Kidney (tissue), 14 donors: ENCODE measurements around the gene GAR1. TPM values are rescaled to one million over a fixed set of nuclear protein-coding genes. Genes with fewer than 3 reads are reported as not detected.

Source experiments
- DNase-seq, 5 donors: peaks; one replicate each; pipeline ENCODE4 v3.0.0-alpha.2; 2013 to 2020
- FAIRE-seq: peaks from 2 replicates; lab custom pipeline; 2012; peaks lifted over from hg19 to GRCh38; lab: Jason Lieb, UNC
- H3K27ac ChIP-seq, 2 donors: one replicate each; pipeline ENCODE4 v1.7.0; 2013; ENCODE audit warnings: low read depth in 2 of 2, low read length in 2 of 2, inconsistent platforms in 1 of 2
- H3K27me3 ChIP-seq: one replicate; pipeline ENCODE4 v1.7.1; 2013; ENCODE audit warnings: low read length, inconsistent platforms; ENCODE audit not compliant: control insufficient read depth, insufficient read depth
- H3K36me3 ChIP-seq, 3 donors: one replicate each; pipeline versions ENCODE4 v1.7.0 to v1.7.1; 2013; ENCODE audit warnings: low read length in 3 of 3, control low read depth in 1 of 3, inconsistent platforms in 1 of 3; ENCODE audit not compliant: insufficient read depth in 3 of 3, control insufficient read depth in 2 of 3
- H3K4me1 ChIP-seq, 3 donors: one replicate each; pipeline versions ENCODE4 v1.7.0 to v1.7.1; 2013; ENCODE audit warnings: low read length in 3 of 3, inconsistent platforms in 1 of 3, low read depth in 1 of 3; ENCODE audit not compliant: control insufficient read depth in 2 of 3, insufficient read depth in 2 of 3
- H3K4me3 ChIP-seq, 3 donors: one replicate each; pipeline versions ENCODE4 v1.7.0 to v1.8.1; 2013; ENCODE audit warnings: low read length in 3 of 3, control low read depth in 1 of 3, inconsistent platforms in 1 of 3
- H3K9ac ChIP-seq, 3 donors: one replicate each; pipeline versions ENCODE4 v1.7.0 to v1.7.1; 2013; ENCODE audit warnings: low read length in 3 of 3, control low read depth in 1 of 3, inconsistent platforms in 1 of 3
- H3K9me3 ChIP-seq, 3 donors: one replicate each; pipeline versions ENCODE4 v1.7.0 to v1.7.1; 2013; ENCODE audit warnings: low read length in 3 of 3, control low read depth in 1 of 3, inconsistent platforms in 1 of 3; ENCODE audit not compliant: control insufficient read depth in 2 of 3, insufficient read depth in 1 of 3
- intact Hi-C: fragments of 100-400 bp; cut with DNase I; formaldehyde crosslinking; loops from one replicate; pipeline ENCODE4 v1.11.1; 2022
- polyA plus RNA-seq: library from polyadenylated mRNA; stranded (reverse); fragments of 350-450 nt; fragmentation: Illumina TruSeq; extraction: RNeasy Lipid Tissue Mini Kit (QIAGEN cat#74804); gene quantifications from one replicate; pipeline ENCODE4 v1.2.3, GENCODE V29; 2014; ENCODE audit warnings: low read depth, low replicate concordance; ENCODE audit not compliant: insufficient read depth
- total RNA-seq: library from RNA; stranded (reverse); fragmentation: NEBNext Ultra II Directional; extraction: Animal tissue kit (Norgen Biotek cat#: 25700); gene quantifications from one replicate; pipeline ENCODE4 v1.2.1, GENCODE V29; 2021
- TF ChIP-seq, protein P1 (sequence below): IDR thresholded peaks from 3 replicates; pipeline ENCODE4 v1.5.1; 2012; ENCODE audit warnings: mild to moderate bottlenecking, moderate library complexity, borderline replicate concordance; ENCODE audit not compliant: insufficient read depth; ENCODE audit errors: extremely low read depth
- donor health status: control.
- donor health status: control.
- donor health status: control.
- donor health status: control.
- donor health status: control.
- donor health status: DM: yes; HTN: yes; CAD: no.
- donor health status: Normal renal cell carcinoma (clear cell type).

Gene GAR1
- total and polyA plus RNA-seq, 2 donors from 2014 or later: 14.9 to 21.0 TPM

- DNase-seq (no peak), FAIRE-seq (no peak)
- Histone ChIP-seq H3K9me3 (no peaks in the 10 kb centered on the region), H3K36me3 (no peaks in the 10 kb centered on the region), H3K4me3 (no peak overlapping the region), H3K4me1 (no peaks in the 10 kb centered on the region), H3K9ac (no peak overlapping the region), H3K27me3 (no peaks in the 10 kb centered on the region), H3K27ac (no peak overlapping the region)
- intact Hi-C loops: loop anchor here (10.0 kb wide), 1 partner anchor 105 kb away; the partner anchor contains the start of gene CASP6
- TF ChIP-seq, protein P1, sequence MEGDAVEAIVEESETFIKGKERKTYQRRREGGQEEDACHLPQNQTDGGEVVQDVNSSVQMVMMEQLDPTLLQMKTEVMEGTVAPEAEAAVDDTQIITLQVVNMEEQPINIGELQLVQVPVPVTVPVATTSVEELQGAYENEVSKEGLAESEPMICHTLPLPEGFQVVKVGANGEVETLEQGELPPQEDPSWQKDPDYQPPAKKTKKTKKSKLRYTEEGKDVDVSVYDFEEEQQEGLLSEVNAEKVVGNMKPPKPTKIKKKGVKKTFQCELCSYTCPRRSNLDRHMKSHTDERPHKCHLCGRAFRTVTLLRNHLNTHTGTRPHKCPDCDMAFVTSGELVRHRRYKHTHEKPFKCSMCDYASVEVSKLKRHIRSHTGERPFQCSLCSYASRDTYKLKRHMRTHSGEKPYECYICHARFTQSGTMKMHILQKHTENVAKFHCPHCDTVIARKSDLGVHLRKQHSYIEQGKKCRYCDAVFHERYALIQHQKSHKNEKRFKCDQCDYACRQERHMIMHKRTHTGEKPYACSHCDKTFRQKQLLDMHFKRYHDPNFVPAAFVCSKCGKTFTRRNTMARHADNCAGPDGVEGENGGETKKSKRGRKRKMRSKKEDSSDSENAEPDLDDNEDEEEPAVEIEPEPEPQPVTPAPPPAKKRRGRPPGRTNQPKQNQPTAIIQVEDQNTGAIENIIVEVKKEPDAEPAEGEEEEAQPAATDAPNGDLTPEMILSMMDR: no peak
These were observed 5.9 kb upstream of the GAR1 start for GRCh38 chr4:109809655-109810054.

DNA sequence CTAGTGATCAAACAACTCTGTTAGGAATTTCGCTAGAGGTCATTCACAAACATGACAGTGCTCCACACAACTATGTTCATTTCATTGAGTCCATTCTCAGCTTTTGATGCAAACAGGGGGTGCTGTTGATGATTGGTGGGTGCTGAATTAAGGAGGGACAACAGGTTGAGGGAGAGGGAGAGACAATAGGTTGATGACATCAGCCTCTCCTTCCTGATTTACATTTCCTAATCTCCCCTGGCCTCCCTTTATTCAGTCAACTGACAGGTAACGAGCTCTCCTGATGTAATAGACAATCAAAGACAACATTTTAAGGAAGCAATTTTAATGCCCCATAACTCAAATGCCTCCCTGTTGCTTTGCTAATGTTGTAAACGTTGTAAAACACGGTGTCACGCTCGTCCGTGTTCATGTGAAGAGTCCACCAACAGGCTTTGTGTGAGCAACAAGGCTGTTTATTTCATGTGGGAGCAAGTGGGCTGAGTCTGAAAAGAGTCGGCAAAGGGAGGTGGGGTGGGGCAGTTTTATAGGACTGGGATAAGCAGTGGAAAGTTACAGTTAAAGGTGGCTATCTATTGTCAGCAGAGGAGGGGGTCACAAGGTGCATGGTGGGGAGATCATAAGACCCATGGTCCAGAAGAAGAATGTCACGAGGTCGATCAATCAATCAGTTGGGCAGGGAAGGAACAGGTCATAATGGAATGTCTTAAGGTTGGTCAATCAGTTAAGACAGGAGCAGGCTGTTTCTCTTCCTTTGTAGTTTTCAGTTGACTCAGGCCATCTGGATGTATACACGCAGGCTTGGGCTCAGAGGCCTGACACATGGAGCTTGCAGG lies 4.8 kb upstream of the GAR1 start:
- TF ChIP-seq, protein P1: no peak
- Histone ChIP-seq H3K27ac (no peak overlapping the region), H3K9ac (no peak overlapping the region), H3K27me3 (no peaks in the 10 kb centered on the region), H3K36me3 (no peaks in the 10 kb centered on the region), H3K9me3 (no peaks in the 10 kb centered on the region), H3K4me1 (no peaks in the 10 kb centered on the region), H3K4me3 (no peak overlapping the region)
- intact Hi-C loops: no loop called here
- no peak for DNase-seq
- no peak for FAIRE-seq

DNA sequence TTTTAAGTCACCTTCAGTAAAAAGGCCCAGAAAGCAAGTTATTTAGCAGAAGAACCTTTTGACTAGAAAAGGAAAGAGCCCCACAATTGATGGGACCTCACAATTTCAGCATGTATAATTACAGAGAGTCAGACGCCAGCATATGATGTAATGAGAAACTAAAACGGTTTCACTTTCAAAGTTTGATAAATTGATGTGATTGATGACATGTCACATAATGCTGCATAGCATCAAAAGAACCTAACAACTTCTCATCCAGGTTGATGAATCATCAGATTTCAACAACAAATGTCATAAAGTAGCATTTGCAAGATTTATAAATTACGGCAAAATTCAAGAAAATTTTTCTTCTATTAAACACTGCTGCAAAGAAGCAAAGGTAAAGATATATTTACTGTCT lies 3.9 kb upstream of the GAR1 start:
- Histone ChIP-seq H3K4me3 (no peak overlapping the region), H3K9ac (no peak overlapping the region), H3K4me1 (peaks cover 0 to 3% (median 3%) of the 10 kb centered on the region in 3 donors), H3K27me3 (no peaks in the 10 kb centered on the region), H3K27ac (no peak overlapping the region), H3K36me3 (no peaks in the 10 kb centered on the region), H3K9me3 (no peaks in the 10 kb centered on the region)
- FAIRE-seq: no peak
- TF ChIP-seq, protein P1: no peak
- intact Hi-C loops: no loop called here
- no peak for DNase-seq
